ENCODE measurements around the gene TRAF2. TPM values are rescaled to one million over a fixed set of nuclear protein-coding genes. Genes with fewer than 3 reads are reported as not detected.

Gene TRAF2
- total and polyA plus RNA-seq, 2 donors (not counting 3 experiments of a cell fraction or from before 2014, with no cell fraction given): 10.9 to 23.1 TPM

GRCh38 chr9:136956604-136957003, 70.3 kb downstream of the TRAF2 start:
- no peaks in the 10 kb centered on the region for H3K4me1 ChIP-seq (ENCODE audit: control insufficient read depth, extremely low read depth, insufficient read depth, low read length)
- POLR2A ChIA-PET: no interaction called here
- no peaks in the 10 kb centered on the region for H3K27me3 ChIP-seq (ENCODE audit: control insufficient read depth in 2 of 2, insufficient read depth in 2 of 2, low read length in 2 of 2)
- TF ChIP-seq JUN (IDR thresholded peaks at IDR 0.05; ENCODE audit: borderline replicate concordance, insufficient read depth, insufficient read length, low read depth): no peak
- TF ChIP-seq, protein P1, sequence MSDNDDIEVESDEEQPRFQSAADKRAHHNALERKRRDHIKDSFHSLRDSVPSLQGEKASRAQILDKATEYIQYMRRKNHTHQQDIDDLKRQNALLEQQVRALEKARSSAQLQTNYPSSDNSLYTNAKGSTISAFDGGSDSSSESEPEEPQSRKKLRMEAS (IDR thresholded peaks at IDR 0.05; ENCODE audit: insufficient read depth, insufficient read length): no peak
- TF ChIP-seq, protein P2, sequence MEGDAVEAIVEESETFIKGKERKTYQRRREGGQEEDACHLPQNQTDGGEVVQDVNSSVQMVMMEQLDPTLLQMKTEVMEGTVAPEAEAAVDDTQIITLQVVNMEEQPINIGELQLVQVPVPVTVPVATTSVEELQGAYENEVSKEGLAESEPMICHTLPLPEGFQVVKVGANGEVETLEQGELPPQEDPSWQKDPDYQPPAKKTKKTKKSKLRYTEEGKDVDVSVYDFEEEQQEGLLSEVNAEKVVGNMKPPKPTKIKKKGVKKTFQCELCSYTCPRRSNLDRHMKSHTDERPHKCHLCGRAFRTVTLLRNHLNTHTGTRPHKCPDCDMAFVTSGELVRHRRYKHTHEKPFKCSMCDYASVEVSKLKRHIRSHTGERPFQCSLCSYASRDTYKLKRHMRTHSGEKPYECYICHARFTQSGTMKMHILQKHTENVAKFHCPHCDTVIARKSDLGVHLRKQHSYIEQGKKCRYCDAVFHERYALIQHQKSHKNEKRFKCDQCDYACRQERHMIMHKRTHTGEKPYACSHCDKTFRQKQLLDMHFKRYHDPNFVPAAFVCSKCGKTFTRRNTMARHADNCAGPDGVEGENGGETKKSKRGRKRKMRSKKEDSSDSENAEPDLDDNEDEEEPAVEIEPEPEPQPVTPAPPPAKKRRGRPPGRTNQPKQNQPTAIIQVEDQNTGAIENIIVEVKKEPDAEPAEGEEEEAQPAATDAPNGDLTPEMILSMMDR (IDR thresholded peaks at IDR 0.05; ENCODE audit: extremely low read depth in 1 of 2, insufficient read depth in 1 of 2, low read depth in 1 of 2, low read length in 2 of 2): no peak
- no peak for TF ChIP-seq MYC (IDR thresholded peaks at IDR 0.05; ENCODE audit: low read depth, low read length)
- no peak for TF ChIP-seq GATA2 (IDR thresholded peaks at IDR 0.05; ENCODE audit: insufficient read depth, insufficient read length, low read depth, low read length)
- no peak for TF ChIP-seq FOS (IDR thresholded peaks at IDR 0.05; ENCODE audit: borderline replicate concordance, insufficient read depth, low read length)
- TF ChIP-seq POLR2A (IDR thresholded peaks at IDR 0.05; ENCODE audit: low read depth, low read length): no peak
- no peak for TF ChIP-seq POLR2AphosphoS5 (IDR thresholded peaks at IDR 0.05; ENCODE audit: insufficient read depth, low read depth, low read length)
- TF ChIP-seq EZH2 (IDR thresholded peaks at IDR 0.05; ENCODE audit: borderline replicate concordance, low read depth, low read length, severe bottlenecking): no peak
- no peaks in the 10 kb centered on the region for H3K9me1 ChIP-seq (replicated peaks; ENCODE audit: control insufficient read depth, extremely low read depth, insufficient read depth, low read length)
- no peak overlapping the region for H3K4me3 ChIP-seq (replicated peaks in 1 of 3; ENCODE audit: insufficient read depth in 1 of 3, low read depth in 1 of 3, low read length in 3 of 3)
- H4K20me1 ChIP-seq (replicated peaks; ENCODE audit: control insufficient read depth, extremely low read depth, insufficient read depth, low read length): no peaks in the 10 kb centered on the region
- dilution Hi-C loops (cut with MboI; ENCODE audit: extremely low pct_ligation_motif_present, low sequenced_read_pairs): no loop called here
- H3K9ac ChIP-seq (replicated peaks; ENCODE audit: extremely low read depth, insufficient read depth, low read length): no peak overlapping the region
- BruUV-seq (replicated peaks): no TSS peak
- no peaks in the 10 kb centered on the region for H3K36me3 ChIP-seq (ENCODE audit: control insufficient read depth in 2 of 2, extremely low read depth in 1 of 2, insufficient read depth in 2 of 2, low read length in 2 of 2)
- intact Hi-C loops (cut with micrococcal nuclease): no loop called here
- no peaks in the 10 kb centered on the region for H3K9me3 ChIP-seq (replicated peaks; ENCODE audit: control insufficient read depth, insufficient read depth, low read length)
- no peak overlapping the region for H3K27ac ChIP-seq (ENCODE audit: insufficient read depth, low read depth, low read length)
- FAIRE-seq: no peak
- H3K79me2 ChIP-seq (ENCODE audit: control insufficient read depth, insufficient read depth, low read length): no peaks in the 10 kb centered on the region
- no peak for DNase-seq (ENCODE audit: low read depth, low spot score)
- no peak overlapping the region for H3K4me2 ChIP-seq (ENCODE audit: insufficient read depth, low read length)
- H2AFZ ChIP-seq (ENCODE audit: low read depth, low read length): no peak overlapping the region
- CTCF ChIA-PET: no interaction called here
